Endometrium (tissue), 2 donors: ENCODE results near the gene ATR.
A peak's percentile ranks its signal among the peaks of the same experiment; 100 is the strongest.

ENCODE experiments used
- FAIRE-seq: peaks from 2 replicates; lab custom pipeline; 2012; peaks lifted over from hg19 to GRCh38; lab: Jason Lieb, UNC
- donor health status: control.
- donor health status: control.

ATR gene

DNA sequence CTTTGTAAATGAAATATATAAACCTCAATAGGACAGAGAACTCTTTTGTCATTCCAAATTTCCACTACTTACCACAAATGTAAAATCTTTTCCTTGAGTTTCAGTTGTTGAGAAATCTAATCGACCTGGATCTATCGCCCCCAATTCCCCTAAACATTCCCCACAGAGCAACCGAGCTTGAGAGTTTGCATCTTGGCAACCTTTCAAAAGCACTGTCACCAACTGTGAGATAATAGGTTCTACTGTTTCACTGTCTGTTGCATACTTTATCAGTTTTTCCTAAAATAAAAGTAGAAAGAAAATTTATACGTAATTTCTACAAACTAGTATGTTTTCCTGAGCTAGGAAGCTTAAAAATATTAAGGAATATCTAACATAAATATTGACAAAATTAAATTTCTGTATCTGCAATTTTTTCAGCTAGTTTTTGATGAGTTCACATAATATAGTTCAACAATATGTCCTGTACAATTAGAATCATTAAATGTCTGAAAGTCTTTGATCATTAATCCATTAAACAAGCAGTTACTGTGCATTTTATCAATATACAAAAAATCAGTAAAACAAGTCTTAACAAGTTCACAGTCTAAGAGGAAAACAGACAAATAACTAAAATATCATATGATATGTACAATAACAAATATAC lies 54.5 kb downstream of the ATR start:
- FAIRE-seq = no peak

DNA sequence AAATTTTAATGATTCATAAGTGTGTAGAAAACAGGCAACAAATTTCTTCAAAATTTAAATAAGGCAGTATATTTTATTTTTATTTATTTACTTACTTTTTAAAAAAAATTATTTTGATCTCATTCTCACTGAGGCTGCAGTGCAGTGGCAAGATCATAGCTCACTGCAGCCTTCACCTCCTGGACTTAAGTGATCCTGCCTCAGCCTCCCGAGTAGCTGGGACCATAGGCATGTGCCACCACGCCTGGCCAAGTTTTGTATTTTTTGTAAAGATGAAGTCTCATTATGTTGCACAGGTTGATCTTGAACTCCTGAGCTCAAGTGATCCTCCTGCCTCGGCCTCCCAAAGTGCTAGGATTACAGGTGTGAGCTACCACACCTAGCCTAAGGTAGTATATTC lies 69.5 kb downstream of the ATR start:
- peak; percentile 4 for FAIRE-seq

DNA sequence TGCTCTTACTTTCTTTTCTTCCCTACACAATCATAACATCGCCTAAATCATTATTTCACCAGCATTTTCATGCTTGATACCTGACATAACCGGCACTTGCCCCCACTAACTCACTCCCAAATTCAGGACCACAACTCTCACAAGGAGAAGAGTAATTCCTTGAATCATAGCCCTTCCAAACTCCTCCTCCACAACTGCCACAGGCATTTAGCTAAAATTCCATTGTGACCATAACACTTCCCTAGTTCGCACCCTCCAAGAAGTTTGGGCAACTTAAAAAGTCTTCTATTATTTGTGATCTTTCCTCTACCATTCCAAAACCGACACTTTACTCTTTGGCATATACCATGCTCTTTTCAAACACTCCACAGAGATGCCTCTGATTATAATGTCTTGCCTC lies 71.3 kb downstream of the ATR start:
- FAIRE-seq = no peak

DNA sequence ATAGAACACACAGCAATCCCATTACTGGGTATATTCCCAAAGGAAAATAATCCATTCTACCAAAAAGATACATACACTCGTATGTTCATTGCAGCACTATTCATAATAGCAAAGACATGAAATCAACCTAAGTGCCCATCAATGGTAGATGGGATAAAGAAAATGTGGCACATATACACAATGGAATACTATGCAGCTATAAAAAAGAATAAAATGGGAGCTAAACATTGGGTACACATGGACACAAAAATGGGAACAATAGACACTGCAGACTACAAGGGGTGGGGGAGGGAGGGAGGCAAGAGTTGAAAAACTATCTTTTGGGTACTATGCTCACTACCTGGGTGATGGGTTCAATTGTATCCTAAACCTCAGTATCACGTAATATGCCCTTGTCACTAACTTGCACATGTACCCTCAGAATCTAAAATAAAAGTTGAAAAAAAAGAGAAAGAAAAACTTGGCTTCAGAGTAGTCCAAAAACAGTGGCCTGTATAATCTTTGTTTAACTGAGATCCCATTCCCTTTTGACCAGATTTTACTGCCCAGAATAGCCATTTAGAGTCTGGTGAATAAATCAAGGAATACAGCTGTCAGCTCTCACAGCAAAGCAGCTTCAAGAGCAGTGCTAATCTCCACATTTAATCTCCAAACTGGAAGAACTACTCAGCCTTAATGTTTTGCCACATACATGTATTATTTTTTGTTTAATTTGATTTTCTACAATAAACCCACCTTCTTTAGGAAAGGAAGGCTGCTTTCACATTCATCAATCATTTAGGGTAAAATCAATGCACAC lies 76.1 kb downstream of the ATR start:
- no peak for FAIRE-seq

DNA sequence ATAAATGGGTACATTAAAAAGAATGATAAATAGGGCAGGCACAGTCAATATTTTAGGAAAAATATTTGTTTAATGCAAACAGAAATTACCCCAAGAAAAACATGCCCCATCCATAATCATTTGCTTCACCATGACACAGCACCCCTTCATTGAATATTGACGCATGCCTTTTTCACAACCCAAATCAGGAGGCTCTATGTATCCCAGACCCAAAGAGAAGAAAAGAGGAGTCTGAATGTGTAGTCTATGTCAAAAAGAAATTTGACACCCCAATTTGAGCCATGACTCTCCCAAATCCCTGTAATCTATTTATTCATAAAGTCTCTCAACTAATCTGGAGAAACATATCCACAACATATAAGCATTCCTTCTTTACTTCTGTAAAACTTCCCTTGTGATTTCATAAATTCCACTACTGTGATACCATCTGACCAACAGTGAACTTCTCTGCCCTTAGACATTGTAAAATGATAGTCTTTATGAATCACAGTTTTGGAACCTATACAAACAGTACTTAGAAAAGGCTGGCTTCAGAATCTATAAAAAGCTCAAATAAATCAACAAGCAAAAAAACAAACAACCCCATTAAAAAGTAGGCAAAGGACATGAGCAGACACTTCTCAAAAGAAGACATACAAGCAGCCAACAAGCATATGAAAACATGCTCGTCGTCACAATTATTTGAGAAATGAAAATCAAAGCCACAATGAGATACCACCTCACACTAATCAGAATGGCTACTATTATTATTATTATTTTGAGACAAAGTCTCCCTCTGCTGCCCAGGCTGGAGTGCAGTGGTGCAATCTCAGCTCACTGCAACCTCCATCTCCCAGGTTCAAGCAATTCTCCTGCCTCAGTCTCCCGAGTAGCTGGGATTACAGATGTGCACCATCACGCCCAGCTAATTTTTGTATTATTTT lies 77.3 kb downstream of the ATR start:
- FAIRE-seq = no peak

DNA sequence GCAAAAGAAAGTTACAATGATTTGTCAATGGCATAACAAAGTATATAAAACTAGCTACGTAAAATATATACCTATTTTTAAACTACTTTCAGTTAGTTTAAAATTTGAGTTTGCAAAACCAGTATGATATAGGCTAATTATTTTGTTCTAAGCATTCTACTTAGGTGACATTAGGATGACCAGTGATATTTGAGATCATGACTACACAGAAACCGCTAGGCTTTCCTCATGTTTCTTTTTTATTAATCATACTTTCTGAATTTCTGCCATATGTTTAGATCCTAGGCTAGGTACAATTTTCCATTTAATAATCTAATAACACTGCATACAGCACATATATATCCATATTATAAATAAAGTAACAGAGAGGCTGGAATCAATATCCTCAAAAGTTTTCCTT lies 78.3 kb downstream of the ATR start:
- no peak for FAIRE-seq

DNA sequence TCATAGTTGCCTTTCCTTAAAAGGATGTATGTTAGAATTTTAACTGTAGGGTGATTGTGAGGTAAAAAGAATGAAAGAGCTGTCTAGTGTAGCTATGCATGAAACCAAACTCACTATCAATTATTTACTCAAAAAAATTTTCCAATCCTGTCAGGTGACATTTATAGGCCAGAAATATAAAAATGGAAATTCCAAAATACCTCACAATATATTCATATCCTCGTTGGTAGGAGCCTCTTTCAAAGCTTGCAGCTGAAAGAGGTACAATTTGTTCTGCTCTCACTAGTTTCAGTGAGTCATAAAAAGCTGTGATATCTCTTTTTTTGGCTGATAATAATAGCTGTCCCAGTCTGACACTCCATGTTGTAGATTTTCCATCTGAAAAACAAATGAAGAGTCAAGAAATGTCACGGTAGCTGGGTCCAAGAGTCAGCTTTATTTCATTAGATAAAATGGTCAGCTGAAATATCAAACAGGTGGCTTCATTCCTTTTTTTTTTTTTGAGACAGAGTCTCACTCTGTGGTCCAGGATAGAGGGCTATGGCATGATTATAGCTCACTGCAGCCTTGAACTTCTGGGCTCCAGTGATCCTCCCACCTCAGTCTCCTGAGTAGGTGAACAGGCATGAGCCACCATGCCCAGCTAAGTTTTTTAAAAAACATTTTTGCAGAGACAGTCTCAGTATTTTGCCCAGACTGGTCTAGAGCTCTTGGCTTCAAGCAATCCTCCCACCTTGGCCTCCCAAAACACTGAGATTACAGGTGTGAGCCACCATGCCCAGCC lies 79.9 kb downstream of the ATR start:
- FAIRE-seq = no peak

DNA sequence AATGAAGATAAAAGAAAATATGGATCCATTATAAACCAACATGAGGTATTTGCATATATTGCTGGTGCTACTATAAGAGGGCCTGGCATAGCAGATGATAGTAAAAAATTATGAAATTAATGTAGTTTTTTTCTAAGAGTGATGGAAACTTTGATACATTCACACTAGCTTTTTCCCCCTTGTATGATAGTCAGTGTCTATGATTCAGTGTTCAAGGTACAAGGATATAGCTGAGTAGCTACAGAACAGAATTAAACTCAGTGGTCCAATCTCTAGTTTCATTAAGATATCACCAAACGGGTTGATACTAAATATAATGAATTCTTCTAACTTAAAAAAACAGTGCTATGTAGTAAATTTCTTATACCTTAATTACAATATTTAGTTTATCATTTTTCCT lies 80.8 kb downstream of the ATR start:
- FAIRE-seq = no peak

DNA sequence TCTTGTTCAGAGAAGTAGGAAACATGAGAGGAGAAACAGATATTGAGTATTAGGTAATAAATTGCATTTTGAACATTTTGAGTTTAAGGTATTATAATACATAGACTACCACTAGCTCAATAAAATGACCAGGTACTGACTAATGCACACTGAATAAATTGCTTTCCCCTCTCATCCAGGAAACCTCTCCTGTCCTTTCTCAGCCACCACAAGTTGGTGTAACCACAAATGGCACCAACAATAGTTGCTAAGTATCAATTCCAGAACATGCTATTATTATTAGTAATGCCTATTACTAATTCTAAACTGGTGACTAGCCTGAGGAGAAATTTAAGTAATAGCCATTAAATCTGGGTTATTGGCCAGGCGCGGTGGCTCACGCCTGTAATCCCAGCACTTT lies 83.4 kb downstream of the ATR start:
- no peak for FAIRE-seq

DNA sequence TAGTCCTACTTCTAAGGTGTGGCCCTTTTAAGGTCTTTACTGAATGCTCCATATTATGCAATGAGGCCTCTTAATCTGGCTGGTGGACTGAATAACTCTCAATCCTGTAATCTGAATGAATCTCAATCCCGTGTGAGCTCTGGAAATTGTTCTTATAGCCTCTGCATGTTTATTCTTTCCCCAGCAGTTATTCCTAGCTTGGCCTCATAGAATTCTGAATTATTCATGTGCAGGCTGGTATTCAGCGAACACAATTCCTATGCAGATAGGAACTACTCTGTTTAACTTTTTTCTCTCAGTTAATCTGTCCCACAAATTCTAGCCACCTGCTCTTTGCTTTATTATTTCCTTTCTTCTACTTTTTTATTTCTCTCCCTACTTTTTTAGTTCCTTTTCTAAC lies 86.3 kb downstream of the ATR start:
- FAIRE-seq = no peak

DNA sequence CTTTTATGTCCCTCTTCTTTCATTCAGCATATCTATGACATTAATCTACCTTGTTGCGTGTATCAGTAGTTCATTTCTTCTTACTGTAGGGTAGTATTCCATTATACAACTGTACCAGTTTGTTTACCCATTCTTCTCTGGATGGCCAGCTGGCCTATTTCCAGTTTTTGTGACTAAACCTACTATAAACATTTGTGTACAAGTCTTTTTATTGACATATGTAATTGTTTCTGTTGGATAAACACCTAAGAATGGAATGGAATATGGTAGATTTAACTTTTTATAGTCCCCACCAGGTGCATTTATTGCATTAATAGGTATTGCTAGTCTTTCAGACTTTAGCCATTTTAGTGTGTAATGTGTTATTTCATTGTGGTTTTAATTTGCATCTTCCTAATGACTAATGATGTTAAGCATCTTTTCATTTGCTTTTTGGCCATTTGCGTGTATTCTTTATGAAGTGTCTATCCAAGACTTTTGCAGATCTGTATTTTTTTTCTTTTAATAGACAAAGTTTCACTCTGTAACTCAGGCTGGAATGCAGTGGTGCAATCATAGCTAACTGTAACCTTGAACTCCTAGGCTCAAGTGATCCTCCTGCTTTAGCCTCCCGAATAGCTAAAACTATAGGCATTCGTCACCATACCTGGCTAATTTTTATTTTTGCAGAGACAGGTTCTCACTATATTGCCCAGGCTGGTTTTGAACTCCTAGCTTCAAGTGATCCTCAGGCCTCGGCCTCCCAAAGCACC lies 88.8 kb downstream of the ATR start:
- no peak for FAIRE-seq

DNA sequence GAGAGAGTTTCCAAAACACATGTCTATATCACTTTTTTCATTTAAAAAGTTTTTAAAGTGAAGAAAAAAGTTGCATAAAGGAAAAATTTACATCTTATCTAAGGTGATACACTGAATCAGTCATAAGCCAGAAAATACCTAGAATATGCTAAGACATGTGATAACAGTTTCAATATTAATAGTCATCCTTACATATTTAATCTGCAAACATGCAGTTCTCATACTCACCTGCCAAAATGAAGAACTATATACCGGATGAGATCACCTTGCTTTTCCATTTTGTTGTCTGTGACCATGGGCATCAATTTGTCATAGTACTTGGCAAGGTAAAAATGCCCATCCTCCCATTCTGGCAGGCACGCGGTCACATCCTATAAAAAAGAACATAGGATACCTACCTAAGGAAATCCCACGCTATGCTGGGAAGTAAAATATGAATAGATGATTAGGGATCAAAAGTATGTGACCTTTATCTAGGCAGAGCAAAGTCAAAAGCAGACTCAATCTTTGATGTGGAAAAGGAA lies 93.6 kb downstream of the ATR start:
- no peak for FAIRE-seq

DNA sequence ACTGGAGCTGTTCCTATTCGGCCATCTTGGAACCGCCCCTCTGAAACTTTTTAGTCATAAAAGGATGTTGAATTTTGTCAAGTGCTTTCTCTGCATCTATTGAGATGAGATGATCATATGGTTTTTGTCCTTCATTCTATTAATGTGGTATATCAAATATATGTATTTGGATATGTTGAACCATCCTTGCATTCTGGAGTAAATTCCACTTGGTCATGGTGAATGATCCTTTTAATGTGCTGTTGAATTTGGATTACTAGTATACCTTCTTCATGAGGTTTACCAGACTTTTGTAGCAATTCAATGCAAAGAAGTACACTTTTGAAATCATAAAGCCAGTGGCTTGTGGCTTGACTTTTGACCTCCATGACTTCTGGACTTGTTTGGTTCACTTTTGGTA lies 97.3 kb downstream of the ATR start:
- FAIRE-seq = no peak

DNA sequence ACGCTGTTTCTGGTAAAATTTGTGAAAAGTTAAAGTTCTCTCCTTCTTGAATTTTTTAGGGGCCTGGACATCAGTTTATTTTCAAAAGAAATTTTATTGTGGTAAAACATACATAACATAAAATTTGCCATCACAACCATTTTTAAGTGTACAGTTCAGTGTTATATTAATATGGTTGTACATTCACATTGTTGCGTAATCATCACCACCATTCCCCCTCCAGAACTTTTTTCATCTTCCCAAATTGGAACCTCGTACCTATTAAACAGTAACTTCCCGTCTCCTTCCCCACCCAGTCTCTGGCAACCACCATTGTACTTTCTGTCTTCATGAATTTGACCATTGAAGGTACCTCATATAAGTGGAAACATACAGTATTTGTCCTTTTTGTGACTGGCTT lies 107.7 kb downstream of the ATR start:
- FAIRE-seq = no peak

DNA sequence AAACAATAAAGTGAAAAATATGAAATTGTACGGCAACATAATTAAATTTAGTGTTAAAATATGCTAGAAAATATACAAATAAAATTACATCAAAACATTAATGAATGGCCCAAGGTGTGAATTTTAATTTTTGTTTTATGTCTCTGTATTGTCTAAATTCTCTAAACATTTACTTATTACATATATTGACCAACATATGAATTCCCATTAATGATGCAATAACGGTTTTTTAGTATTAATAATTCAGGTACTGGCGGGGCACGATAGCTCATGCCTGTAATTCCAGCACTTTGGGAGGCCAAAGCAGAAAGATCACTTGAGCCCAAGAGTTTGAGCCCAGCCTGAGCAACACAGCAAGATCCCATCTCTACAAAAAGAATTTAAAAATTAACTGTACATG lies 110.1 kb downstream of the ATR start:
- no peak for FAIRE-seq

DNA sequence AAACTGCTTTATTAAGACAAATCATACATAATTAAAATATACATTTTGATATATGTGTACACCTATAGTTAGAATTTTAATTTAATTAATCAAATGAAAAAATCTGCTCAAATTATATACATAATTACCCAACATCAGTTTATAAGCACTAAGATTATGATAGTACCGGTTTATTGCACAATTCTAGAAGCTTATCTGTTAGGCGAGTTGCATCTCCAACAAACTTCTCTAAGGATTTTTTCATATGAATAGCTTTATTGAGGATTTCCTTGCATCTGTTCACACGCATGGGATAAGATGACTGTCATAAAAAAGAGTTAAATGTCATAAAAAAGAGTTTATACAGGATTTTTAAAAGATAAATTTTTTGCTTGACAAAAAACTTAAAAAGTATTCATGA lies 110.8 kb downstream of the ATR start:
- no peak for FAIRE-seq

DNA sequence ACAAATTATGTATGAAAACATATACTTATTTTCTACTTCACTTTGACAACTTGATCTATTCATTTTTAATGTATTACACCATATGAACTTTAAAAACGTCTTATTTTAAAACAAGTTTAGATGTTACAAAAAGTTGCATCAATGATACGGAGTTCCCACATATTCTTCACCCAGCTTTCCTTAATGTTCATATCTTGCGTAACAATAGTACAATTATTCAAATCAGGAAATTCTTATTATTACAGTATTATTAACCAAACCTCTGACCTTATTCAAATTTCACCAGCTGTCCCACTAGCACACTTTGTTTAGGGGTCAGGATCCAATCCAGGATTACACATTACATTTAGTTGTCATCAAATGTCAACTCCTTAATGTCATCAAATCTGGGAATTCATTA lies 117.8 kb downstream of the ATR start:
- no peak for FAIRE-seq

DNA sequence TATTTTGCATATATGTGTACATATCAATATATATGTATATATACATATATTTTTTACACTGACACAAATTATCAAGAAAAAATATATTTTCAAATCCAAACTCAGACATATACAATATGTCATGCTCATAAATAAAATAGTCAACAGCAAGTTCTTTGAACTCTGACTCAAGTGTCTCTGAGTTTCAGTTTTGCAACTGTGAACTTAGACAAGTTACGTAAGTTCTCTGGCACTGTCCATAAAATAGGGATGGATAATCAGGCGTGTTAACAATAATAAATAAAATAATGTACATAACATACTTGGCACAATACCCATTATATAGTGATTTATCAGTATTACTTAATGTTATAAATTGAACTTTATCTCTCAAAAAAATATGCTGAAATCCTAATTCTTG lies 118.6 kb downstream of the ATR start:
- FAIRE-seq = no peak

DNA sequence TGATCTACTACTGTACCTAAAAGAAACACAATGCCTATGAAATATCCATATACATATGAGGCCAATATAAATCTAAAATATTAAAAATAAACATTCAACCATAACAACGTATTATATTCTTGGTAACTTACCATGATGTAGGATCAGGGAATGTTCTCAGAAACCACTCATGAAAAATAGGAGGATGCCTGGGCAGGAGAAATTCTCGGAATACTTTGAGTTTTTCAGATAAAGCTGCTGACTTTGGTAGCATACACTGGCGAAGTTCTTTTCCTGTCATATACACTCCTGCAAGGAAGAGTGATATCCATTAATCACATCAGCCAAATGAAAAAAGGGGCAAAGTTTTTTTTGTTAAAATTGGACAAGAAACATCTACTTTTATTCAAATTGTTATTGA lies 119.4 kb downstream of the ATR start:
- no peak for FAIRE-seq

DNA sequence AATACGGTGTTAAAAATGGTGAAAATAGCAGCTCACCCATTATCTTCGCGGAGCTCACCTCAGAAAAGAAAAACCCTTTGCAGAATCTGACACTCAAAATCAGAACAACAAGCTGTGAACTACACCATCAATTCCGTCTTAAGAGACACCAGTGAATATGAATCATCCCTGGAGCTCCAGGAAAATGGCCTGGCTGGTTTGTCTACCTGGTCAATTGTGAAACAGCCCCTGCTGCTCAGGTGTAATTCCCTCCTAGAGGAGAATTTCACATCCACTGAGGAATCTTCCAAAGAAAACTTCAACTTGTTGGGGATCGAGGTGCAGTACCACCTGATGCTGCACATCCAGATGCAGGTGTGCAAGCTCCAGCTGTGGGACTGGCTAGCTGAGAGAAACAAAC lies 127.7 kb downstream of the ATR start:
- FAIRE-seq = no peak

DNA sequence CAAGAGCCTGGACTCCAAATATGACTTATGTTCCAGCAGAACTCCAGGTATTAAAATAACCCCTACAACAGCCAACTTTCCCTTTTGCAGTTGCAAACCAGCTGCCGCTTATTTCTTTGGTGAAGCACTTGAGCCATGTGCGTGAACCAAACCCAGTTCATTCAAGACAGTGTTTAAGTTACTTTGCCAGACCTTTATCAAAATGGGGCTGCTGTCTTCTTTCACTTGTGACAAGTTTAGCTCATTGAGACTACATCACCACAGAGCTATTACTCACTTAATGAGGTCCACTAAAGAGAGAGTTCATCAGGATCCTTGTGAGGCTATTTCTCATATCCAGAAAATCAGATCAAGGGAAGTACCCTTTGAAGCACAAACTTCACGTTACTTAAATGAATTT lies 128.3 kb downstream of the ATR start:
- FAIRE-seq = no peak
